Sigmoid colon (tissue), 4 donors: Measurements from ENCODE around the gene PPP1R1A.

Experiments
- POLR2A ChIP-seq, 2 donors: fragments of 450-650 bp; IDR thresholded peaks; one replicate each; pipeline ENCODE4 v1.6.1; 2016; ENCODE audit warnings: antibody characterized with exemption in 2 of 2, mild to moderate bottlenecking in 2 of 2, moderate library complexity in 2 of 2
- POLR2AphosphoS5 ChIP-seq, 4 donors: sonication (generic); formaldehyde crosslinking; IDR thresholded peaks; one replicate each; pipeline ENCODE4 v1.6.1; 2017; ENCODE audit warnings: antibody characterized with exemption in 4 of 4
- TF ChIP-seq, protein P1 (sequence below), 4 experiments: fragments of 450-650 bp in 3 of 4; fragments of 200-600 bp in 1 of 4; IDR thresholded peaks; one replicate each; pipeline ENCODE4 v1.5.1; 2016 to 2019; ENCODE audit warnings: antibody characterized with exemption in 4 of 4, mild to moderate bottlenecking in 3 of 4, moderate library complexity in 2 of 4

DNA sequence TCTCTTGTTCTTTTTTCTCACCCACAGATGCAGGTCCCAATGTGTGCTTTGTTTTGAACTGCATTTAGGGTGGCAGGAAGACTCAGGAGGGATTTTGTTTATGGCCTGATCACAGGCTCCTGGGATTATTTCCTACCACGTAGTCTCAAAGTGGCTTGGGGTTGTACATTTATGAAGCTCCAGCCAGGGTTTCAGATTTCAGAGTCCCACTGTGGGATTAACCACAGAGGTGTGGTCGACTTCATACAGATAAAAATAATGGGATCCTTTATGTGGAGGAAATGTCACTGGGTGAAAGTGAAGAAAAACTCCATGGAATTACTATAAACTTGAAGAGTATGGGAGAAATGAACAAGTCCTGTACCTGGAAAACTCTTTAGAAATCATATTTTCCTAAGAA, 14.2 kb upstream of the PPP1R1A start:
- TF ChIP-seq, protein P1, sequence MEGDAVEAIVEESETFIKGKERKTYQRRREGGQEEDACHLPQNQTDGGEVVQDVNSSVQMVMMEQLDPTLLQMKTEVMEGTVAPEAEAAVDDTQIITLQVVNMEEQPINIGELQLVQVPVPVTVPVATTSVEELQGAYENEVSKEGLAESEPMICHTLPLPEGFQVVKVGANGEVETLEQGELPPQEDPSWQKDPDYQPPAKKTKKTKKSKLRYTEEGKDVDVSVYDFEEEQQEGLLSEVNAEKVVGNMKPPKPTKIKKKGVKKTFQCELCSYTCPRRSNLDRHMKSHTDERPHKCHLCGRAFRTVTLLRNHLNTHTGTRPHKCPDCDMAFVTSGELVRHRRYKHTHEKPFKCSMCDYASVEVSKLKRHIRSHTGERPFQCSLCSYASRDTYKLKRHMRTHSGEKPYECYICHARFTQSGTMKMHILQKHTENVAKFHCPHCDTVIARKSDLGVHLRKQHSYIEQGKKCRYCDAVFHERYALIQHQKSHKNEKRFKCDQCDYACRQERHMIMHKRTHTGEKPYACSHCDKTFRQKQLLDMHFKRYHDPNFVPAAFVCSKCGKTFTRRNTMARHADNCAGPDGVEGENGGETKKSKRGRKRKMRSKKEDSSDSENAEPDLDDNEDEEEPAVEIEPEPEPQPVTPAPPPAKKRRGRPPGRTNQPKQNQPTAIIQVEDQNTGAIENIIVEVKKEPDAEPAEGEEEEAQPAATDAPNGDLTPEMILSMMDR (IDR thresholded peaks at IDR 0.05) = no peak
- no peak for TF ChIP-seq POLR2A (IDR thresholded peaks at IDR 0.05)
- no peak for TF ChIP-seq POLR2AphosphoS5 (IDR thresholded peaks at IDR 0.05)
